Activated CD4-positive, alpha-beta T cell treated with anti-CD3 and anti-CD28 coated beads, Interleukin-2, amount 10 ng/mL, durations not matched to agents 7 days and 5 days (primary cell): ENCODE results near the gene PFKP. TPM values are rescaled to one million over a fixed set of nuclear protein-coding genes. Genes with fewer than 3 reads are reported as not detected.
A peak's percentile ranks its signal among the peaks of the same experiment; 100 is the strongest.

Experiments
- CTCF ChIA-PET: fragments of 350-600 bp; sonication (Branson Sonifier 250); formaldehyde crosslinking; loops from one replicate; lab custom pipeline; 2021; ENCODE audit warnings: antibody characterized with exemption; lab: Charles Lee
- POLR2A ChIA-PET: fragments of 350-600 bp; sonication (Branson Sonifier 250); formaldehyde crosslinking; loops from one replicate; lab custom pipeline; 2021; ENCODE audit warnings: antibody characterized with exemption; lab: Charles Lee
- DNase-seq: peaks from one replicate; pipeline ENCODE4 v3.0.0-alpha.2; 2020
- H3K27ac Mint-ChIP-seq: one replicate; pipeline ENCODE4 v1.8.0; 2021; ENCODE audit warnings: mild to moderate bottlenecking, moderate library complexity, mixed read lengths
- H3K27me3 Mint-ChIP-seq: one replicate; pipeline ENCODE4 v1.8.0; 2021; ENCODE audit warnings: mixed read lengths
- H3K36me3 Mint-ChIP-seq: one replicate; pipeline ENCODE4 v1.8.0; 2021; ENCODE audit warnings: low read depth, mixed read lengths
- H3K4me1 Mint-ChIP-seq: one replicate; pipeline ENCODE4 v1.8.0; 2021; ENCODE audit warnings: mixed read lengths
- H3K4me3 Mint-ChIP-seq: one replicate; pipeline ENCODE4 v1.8.0; 2021; ENCODE audit warnings: mild to moderate bottlenecking, moderate library complexity, mixed read lengths
- H3K9me3 Mint-ChIP-seq: one replicate; pipeline ENCODE4 v1.8.0; 2021; ENCODE audit warnings: mixed read lengths
- total RNA-seq, 2 experiments: library from RNA; stranded (reverse); gene quantifications; one replicate each; pipeline ENCODE4 v1.2.3, GENCODE V29; 2021

PFKP gene
- 100 to 1,000 TPM; 173 to 178 TPM for total RNA-seq

- H3K4me1 Mint-ChIP-seq = peaks cover 29% of the 10 kb centered on the region
These were observed at the start of gene PFKP for GRCh38 chr10:3067118-3067858. PFKP (plus strand) TSS chr10:3067548; CDS start chr10:3067596, 48 bp downstream.

GRCh38 chr10:3018247-3018646, 49.1 kb upstream of the PFKP start:
- POLR2A ChIA-PET = no interaction called here
- CTCF ChIA-PET = interaction anchor here (1.2 kb wide), 1 partner anchor 9 kb away, joined by 3 read pairs; no protein-coding TSS in a partner anchor
- Mint-ChIP-seq H3K4me3 (no peak overlapping the region), H3K27ac (no peak overlapping the region), H3K36me3 (no peaks in the 10 kb centered on the region), H3K27me3 (peaks cover 5% of the 10 kb centered on the region), H3K9me3 (no peaks in the 10 kb centered on the region), H3K4me1 (no peaks in the 10 kb centered on the region)
- no peak for DNase-seq

More at GRCh38 chr10:3067118-3067858, at the start of gene PFKP:
- ChIA-PET CTCF (no interaction called here), POLR2A (interaction anchor here (0.7 kb wide), 1 partner anchor 10 kb away, joined by 3 read pairs; no protein-coding TSS in a partner anchor)
- peaks cover 23% of the 10 kb centered on the region for H3K36me3 Mint-ChIP-seq
- peaks cover 12% of the 10 kb centered on the region for H3K27me3 Mint-ChIP-seq
- H3K9me3 Mint-ChIP-seq = no peaks in the 10 kb centered on the region
- peak; percentile 70 for DNase-seq
- H3K4me3 Mint-ChIP-seq = peak within 1 kb of the TSS; percentile 91
- peak within 1 kb of the TSS; percentile 91 for H3K27ac Mint-ChIP-seq

DNA sequence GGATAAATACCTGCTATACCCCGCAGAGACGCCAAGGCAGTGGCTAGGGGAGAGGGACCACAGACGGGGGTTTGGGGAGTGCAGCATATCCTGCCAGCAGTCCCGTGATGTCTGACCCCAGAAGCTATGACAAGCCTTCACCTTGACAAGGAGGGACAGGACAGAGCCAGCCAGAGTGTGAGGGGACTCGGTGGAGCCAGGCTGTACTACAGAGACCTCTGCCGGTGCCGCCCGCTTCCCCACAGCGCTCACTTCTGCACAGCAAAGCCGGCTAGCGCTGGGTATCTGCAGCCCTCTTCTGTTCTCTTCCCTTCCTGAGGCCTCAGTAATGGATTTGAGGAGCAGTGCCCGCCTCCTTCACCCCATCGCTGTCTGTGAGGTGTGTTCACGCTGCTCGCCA, 47.0 kb upstream of the PFKP start:
- Mint-ChIP-seq H3K9me3 (no peaks in the 10 kb centered on the region), H3K27ac (no peak overlapping the region), H3K4me1 (no peaks in the 10 kb centered on the region), H3K27me3 (peaks cover 2% of the 10 kb centered on the region), H3K36me3 (no peaks in the 10 kb centered on the region), H3K4me3 (no peak overlapping the region)
- ChIA-PET POLR2A (no interaction called here), CTCF (no interaction called here)
- no peak for DNase-seq

DNA sequence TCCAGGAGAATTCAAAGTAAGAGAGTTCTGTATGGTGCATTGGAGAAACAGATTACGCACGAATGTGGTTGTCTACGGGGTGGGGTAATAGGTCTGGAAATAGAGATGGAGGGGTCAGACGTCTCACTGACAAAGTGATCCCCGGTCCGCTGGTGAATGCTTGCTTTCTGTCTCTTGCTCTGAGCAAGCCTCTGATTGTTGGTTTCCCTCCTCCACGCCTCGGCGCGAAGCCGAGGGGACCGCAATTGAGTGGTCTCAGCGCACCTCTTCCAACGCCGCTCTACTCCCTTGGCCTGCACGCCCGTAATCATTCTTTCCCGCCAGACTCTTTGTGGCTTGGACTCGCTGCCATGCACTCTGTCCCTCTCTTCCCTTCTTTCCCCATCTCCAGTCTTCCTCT, 46.5 kb upstream of the PFKP start:
- no peak overlapping the region for H3K4me3 Mint-ChIP-seq
- H3K36me3 Mint-ChIP-seq = no peaks in the 10 kb centered on the region
- no peaks in the 10 kb centered on the region for H3K4me1 Mint-ChIP-seq
- H3K27me3 Mint-ChIP-seq = peaks cover 2% of the 10 kb centered on the region
- no peak for DNase-seq
- no peak overlapping the region for H3K27ac Mint-ChIP-seq
- POLR2A ChIA-PET = no interaction called here
- CTCF ChIA-PET = no interaction called here
- H3K9me3 Mint-ChIP-seq = no peaks in the 10 kb centered on the region

DNA sequence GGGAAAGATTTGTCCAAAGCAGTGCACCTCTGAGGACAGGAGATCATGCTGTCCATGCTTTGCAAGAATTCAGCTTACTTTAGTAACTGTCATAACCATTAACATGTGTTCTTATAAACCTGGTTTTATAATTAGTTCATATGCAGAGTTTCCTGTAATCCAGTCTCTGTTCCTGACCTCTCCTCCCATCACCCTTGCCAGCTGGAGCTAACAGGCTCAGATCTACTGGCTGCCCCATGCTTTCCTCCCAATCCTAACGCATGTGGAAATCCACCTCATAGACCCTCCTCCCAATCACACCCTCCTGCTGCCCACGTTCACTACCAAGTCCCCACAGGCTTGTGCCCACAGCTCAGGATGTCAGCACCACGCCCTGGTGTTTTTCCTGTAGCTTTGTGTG, 45.3 kb upstream of the PFKP start:
- H3K4me1 Mint-ChIP-seq = no peaks in the 10 kb centered on the region
- ChIA-PET POLR2A (no interaction called here), CTCF (interaction anchor here (1.1 kb wide), 1 partner anchor 241 kb away, joined by 3 read pairs; no protein-coding TSS in a partner anchor)
- H3K9me3 Mint-ChIP-seq = no peaks in the 10 kb centered on the region
- no peak overlapping the region for H3K27ac Mint-ChIP-seq
- peaks cover 2% of the 10 kb centered on the region for H3K27me3 Mint-ChIP-seq
- H3K36me3 Mint-ChIP-seq = no peaks in the 10 kb centered on the region
- no peak overlapping the region for H3K4me3 Mint-ChIP-seq
- DNase-seq = no peak

DNA sequence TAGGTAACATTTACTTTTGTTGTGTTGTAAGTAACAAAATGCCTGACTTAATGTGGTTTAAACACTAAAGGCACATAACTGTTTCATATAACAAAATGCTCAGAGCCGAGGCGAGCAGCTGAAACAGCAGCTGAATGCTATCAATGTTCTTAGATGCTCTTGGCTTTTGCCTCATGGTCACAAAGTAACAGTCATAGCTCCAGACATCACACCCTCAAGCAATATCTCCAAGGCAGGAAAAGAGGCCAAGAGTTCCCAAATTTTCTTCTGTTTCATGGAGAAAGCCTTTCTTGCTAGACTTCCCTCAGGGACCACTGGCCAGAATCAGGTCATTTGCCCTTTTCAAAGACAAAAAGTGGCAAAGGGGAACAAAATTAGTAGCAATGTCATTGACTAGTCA, 43.5 kb upstream of the PFKP start:
- no peak for DNase-seq
- no peaks in the 10 kb centered on the region for H3K36me3 Mint-ChIP-seq
- H3K27me3 Mint-ChIP-seq = peaks cover 2% of the 10 kb centered on the region
- ChIA-PET CTCF (no interaction called here), POLR2A (no interaction called here)
- no peak overlapping the region for H3K27ac Mint-ChIP-seq
- no peaks in the 10 kb centered on the region for H3K4me1 Mint-ChIP-seq
- H3K4me3 Mint-ChIP-seq = no peak overlapping the region
- H3K9me3 Mint-ChIP-seq = no peaks in the 10 kb centered on the region

GRCh38 chr10:3025026-3025683, 42.2 kb upstream of the PFKP start:
- no peak overlapping the region for H3K27ac Mint-ChIP-seq
- H3K4me1 Mint-ChIP-seq = no peaks in the 10 kb centered on the region
- H3K27me3 Mint-ChIP-seq = peaks cover 9% of the 10 kb centered on the region
- no peak for DNase-seq
- H3K9me3 Mint-ChIP-seq = no peaks in the 10 kb centered on the region
- H3K36me3 Mint-ChIP-seq = no peaks in the 10 kb centered on the region
- no peak overlapping the region for H3K4me3 Mint-ChIP-seq
- CTCF ChIA-PET = no interaction called here
- POLR2A ChIA-PET = no interaction called here

DNA sequence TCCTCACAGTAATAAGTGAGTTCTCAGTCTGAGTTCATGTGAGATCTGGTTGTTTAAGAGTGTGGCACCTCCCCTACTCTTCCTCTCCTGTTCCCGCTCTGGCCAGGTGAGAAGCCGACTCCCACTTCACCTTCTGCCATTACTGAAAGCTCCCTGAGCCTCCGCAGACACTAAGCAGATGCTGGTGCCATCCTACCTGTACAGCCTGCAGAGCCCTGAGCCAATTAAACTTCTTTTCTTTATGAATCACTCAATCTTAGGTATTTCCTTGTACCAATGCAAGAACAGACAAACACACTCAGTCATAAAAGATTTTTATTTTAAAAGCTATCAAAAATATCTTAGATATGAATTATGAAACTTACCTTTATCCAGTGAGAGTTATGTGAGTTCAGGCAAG, 39.5 kb upstream of the PFKP start:
- no peak for DNase-seq
- Mint-ChIP-seq H3K27ac (no peak overlapping the region), H3K4me3 (no peak overlapping the region), H3K36me3 (no peaks in the 10 kb centered on the region), H3K9me3 (no peaks in the 10 kb centered on the region), H3K4me1 (no peaks in the 10 kb centered on the region), H3K27me3 (peaks cover 21% of the 10 kb centered on the region)
- POLR2A ChIA-PET = interaction anchor here (0.7 kb wide), 1 partner anchor 101 kb away, joined by 3 read pairs; no protein-coding TSS in a partner anchor
- CTCF ChIA-PET = no interaction called here

DNA sequence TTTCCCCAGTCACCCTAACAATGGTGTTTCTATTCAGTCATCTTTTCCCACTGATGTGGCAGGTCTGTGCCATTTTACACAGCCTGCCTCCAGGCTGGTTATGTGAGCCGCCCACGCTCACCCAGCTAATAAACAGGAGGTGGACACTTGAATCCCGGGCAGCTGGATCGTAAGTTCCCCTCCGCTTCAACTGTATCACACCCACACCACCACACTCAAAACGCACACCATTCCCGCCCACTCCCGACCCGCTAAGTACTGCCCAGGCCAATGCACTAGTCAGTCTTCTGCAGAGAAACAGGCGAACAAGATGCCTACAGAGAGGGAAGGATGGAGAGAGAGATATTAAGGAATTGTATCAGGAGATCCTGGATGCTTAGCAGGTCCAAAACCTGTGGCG, 38.9 kb upstream of the PFKP start:
- CTCF ChIA-PET = no interaction called here
- Mint-ChIP-seq H3K9me3 (no peaks in the 10 kb centered on the region), H3K27ac (no peak overlapping the region), H3K4me1 (no peaks in the 10 kb centered on the region), H3K27me3 (peaks cover 23% of the 10 kb centered on the region), H3K4me3 (no peak overlapping the region), H3K36me3 (no peaks in the 10 kb centered on the region)
- no peak for DNase-seq
- POLR2A ChIA-PET = interaction anchor here (0.7 kb wide), 1 partner anchor 102 kb away, joined by 3 read pairs; no protein-coding TSS in a partner anchor

DNA sequence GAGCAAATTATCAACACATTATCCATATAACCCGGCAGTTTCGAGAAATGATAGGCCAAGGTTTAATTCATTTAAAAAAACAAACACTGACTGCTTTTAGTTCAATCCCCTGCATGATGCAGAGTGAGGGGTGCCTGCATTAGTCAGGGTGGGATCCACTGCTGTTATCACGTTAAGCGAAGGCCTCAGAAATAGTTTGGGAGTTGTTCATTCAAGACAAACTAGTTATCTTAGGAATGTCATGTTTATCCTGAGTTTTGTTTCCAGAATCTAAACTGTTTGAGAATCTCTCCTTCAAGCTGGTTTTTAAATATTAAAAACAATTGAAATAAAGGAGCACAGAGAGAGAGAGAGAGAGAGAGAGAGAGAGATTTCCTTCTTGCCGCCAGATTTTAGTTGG, 36.6 kb upstream of the PFKP start:
- POLR2A ChIA-PET = no interaction called here
- CTCF ChIA-PET = interaction anchor here (1.6 kb wide), 1 partner anchor 12 kb away, joined by 5 read pairs; no protein-coding TSS in a partner anchor
- H3K36me3 Mint-ChIP-seq = no peaks in the 10 kb centered on the region
- H3K4me3 Mint-ChIP-seq = no peak overlapping the region
- H3K4me1 Mint-ChIP-seq = no peaks in the 10 kb centered on the region
- H3K27ac Mint-ChIP-seq = no peak overlapping the region
- H3K9me3 Mint-ChIP-seq = no peaks in the 10 kb centered on the region
- peaks cover 23% of the 10 kb centered on the region for H3K27me3 Mint-ChIP-seq
- DNase-seq = no peak

GRCh38 chr10:3031490-3031889, 35.9 kb upstream of the PFKP start:
- peaks cover 27% of the 10 kb centered on the region for H3K27me3 Mint-ChIP-seq
- ChIA-PET POLR2A (no interaction called here), CTCF (interaction anchor here (1.6 kb wide), 1 partner anchor 12 kb away, joined by 5 read pairs; no protein-coding TSS in a partner anchor)

GRCh38 chr10:3033925-3034324, 33.4 kb upstream of the PFKP start:
- H3K4me3 Mint-ChIP-seq = no peak overlapping the region
- H3K27me3 Mint-ChIP-seq = peaks cover 38% of the 10 kb centered on the region
- H3K9me3 Mint-ChIP-seq = peaks cover 2% of the 10 kb centered on the region
- no peak overlapping the region for H3K27ac Mint-ChIP-seq
- H3K36me3 Mint-ChIP-seq = no peaks in the 10 kb centered on the region
- peaks cover 2% of the 10 kb centered on the region for H3K4me1 Mint-ChIP-seq
- DNase-seq = no peak
- POLR2A ChIA-PET = no interaction called here
- CTCF ChIA-PET = no interaction called here

More at GRCh38 chr10:3031490-3031889, 35.9 kb upstream of the PFKP start:
- peaks cover 2% of the 10 kb centered on the region for H3K4me1 Mint-ChIP-seq
- H3K4me3 Mint-ChIP-seq = no peak overlapping the region
- DNase-seq = no peak
- no peaks in the 10 kb centered on the region for H3K9me3 Mint-ChIP-seq
- no peaks in the 10 kb centered on the region for H3K36me3 Mint-ChIP-seq
- no peak overlapping the region for H3K27ac Mint-ChIP-seq

GRCh38 chr10:3034616-3035015, 32.7 kb upstream of the PFKP start:
- POLR2A ChIA-PET = no interaction called here
- Mint-ChIP-seq H3K36me3 (no peaks in the 10 kb centered on the region), H3K4me1 (peaks cover 2% of the 10 kb centered on the region), H3K4me3 (no peak overlapping the region), H3K27me3 (peaks cover 35% of the 10 kb centered on the region), H3K9me3 (peaks cover 2% of the 10 kb centered on the region), H3K27ac (no peak overlapping the region)
- CTCF ChIA-PET = interaction anchor here (0.7 kb wide), 1 partner anchor 80 kb away, joined by 3 read pairs; no protein-coding TSS in a partner anchor
- DNase-seq = no peak
